Testis (tissue), 3 donors: ENCODE data around the gene TAF9. TPM values are rescaled to one million over a fixed set of nuclear protein-coding genes. Genes with fewer than 3 reads are reported as not detected.

Source experiments
- DNase-seq: peaks from one replicate; pipeline ENCODE4 v3.0.0-alpha.2; 2019
- H3K27ac ChIP-seq, 2 donors: fragments of 200-600 bp; sonication (generic); one replicate each; pipeline ENCODE4 v1.5.1; 2019
- H3K27me3 ChIP-seq: fragments of 200-600 bp; sonication (generic); one replicate; pipeline ENCODE4 v1.5.1; 2019
- H3K36me3 ChIP-seq: fragments of 200-600 bp; sonication (generic); one replicate; pipeline ENCODE4 v1.5.1; 2017; ENCODE audit warnings: low read depth; ENCODE audit errors: missing control alignments
- H3K4me1 ChIP-seq: fragments of 200-600 bp; sonication (generic); one replicate; pipeline ENCODE4 v1.5.1; 2019
- H3K4me3 ChIP-seq, 2 donors: fragments of 200-600 bp; sonication (generic); one replicate each; pipeline ENCODE4 v1.5.1; 2017 to 2019
- H3K9me3 ChIP-seq: fragments of 200-600 bp; sonication (generic); one replicate; pipeline ENCODE4 v1.5.1; 2017
- POLR2A ChIP-seq: fragments of 450-650 bp; IDR thresholded peaks from one replicate; pipeline ENCODE4 v1.6.1; 2017; ENCODE audit warnings: antibody characterized with exemption, mild to moderate bottlenecking, moderate library complexity
- WGBS, 2 donors: methylation state at CpG; one replicate each; pipeline ENCODE4 v1.1.5; 2018; 5-methylcytosine and 5-hydroxymethylcytosine counted together
- intact Hi-C: fragments of 100-400 bp; cut with DNase I; formaldehyde crosslinking; loops from one replicate; pipeline ENCODE4 v1.15.1; 2023; ENCODE audit warnings: low total_unique reads
- polyA plus RNA-seq: library from polyadenylated mRNA; stranded (reverse); fragments of 350-450 nt; fragmentation: Illumina TruSeq; extraction: RNeasy Lipid Tissue Mini Kit (QIAGEN cat#74804); gene quantifications from one replicate; pipeline ENCODE4 v1.2.3, GENCODE V29; 2014; ENCODE audit warnings: low read depth, low replicate concordance; ENCODE audit not compliant: insufficient read depth
- total RNA-seq, 2 donors: library from RNA; depleted of rRNA; stranded (reverse); fragments of >200 nt; gene quantifications; one replicate each; pipeline ENCODE4 v1.2.3, GENCODE V29; 2016
- TF ChIP-seq, protein P1 (sequence below), 3 experiments: fragments of 450-650 bp in 2 of 3; fragments of 200-600 bp in 1 of 3; sonication (generic) in 1 of 3; IDR thresholded peaks; one replicate each; pipeline ENCODE4 v1.5.1; 2016 to 2019; ENCODE audit warnings: antibody characterized with exemption in 3 of 3, mild to moderate bottlenecking in 2 of 3, moderate library complexity in 1 of 3

TAF9 gene
- total and polyA plus RNA-seq, 3 donors from 2014 or later: 121 to 297 (median 182) TPM

DNA sequence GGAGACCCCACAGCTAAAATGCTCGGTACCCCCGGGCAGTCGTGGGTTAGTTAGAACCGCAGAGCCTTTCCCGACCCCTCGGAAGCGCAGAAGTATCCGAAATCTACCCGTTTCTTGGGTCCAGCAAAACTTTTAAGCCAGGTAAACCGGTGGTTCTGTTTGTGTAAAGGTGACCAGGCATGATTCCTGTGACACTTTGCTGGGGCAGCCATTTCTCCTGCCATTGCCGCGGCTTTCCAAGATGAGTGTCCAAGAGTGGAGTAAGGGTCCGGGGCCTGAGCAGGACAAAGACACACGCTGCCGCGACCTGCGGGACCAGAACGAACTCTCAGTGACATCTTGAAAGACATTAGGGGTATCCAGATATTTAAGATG is 46.3 kb upstream of the TAF9 start:
- 51 to 66% methylated on average over 16 to 18 of the region's 18 CpGs for WGBS, 2 donors
- H3K4me1 ChIP-seq: no peaks in the 10 kb centered on the region

DNA sequence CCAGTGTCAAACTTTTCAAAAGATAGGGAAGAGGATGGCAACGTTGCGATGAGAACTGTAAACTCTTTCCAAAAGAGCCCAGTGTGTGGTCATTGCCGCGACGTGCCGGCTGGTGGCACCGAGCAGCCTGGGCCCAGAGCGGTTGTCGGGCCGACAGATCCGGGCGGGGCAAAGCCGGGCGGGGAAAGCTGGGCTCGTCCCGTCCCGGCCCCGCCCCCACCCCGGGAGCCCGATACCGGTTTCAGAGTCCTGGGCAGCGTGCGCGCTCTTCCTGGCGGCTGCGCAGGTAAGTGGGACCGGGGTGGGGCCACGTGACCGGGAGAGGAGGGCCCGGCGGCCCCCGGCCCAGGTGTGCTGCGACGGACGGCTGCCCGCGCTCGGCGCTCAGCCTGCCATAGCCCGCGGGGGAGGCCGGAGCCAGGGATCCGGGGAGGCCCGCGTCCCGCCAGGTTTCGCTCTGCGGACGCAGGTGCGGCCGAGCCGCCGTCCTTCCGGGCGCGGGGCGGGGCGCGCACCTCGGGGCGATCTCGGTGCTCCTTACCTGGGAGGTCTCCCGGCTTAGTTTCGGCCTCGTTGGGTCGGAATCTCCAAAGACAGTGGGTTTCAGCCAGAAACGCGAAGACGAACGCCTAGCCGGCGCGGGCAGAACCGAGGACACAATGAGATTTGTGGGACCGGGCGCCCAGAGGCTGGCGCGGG is 45.7 kb upstream of the TAF9 start, which contains the start of gene MARVELD2:
TSS of gene MARVELD2 (plus strand) at position 232 of the 699 bp plus-strand sequence. CDS start 4,270 bp downstream, outside the sequence.
- TF ChIP-seq, protein P1, sequence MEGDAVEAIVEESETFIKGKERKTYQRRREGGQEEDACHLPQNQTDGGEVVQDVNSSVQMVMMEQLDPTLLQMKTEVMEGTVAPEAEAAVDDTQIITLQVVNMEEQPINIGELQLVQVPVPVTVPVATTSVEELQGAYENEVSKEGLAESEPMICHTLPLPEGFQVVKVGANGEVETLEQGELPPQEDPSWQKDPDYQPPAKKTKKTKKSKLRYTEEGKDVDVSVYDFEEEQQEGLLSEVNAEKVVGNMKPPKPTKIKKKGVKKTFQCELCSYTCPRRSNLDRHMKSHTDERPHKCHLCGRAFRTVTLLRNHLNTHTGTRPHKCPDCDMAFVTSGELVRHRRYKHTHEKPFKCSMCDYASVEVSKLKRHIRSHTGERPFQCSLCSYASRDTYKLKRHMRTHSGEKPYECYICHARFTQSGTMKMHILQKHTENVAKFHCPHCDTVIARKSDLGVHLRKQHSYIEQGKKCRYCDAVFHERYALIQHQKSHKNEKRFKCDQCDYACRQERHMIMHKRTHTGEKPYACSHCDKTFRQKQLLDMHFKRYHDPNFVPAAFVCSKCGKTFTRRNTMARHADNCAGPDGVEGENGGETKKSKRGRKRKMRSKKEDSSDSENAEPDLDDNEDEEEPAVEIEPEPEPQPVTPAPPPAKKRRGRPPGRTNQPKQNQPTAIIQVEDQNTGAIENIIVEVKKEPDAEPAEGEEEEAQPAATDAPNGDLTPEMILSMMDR (IDR thresholded peaks at IDR 0.05): no peak
- no peak for TF ChIP-seq POLR2A
- Histone ChIP-seq H3K4me1 (no peaks in the 10 kb centered on the region), H3K9me3 (no peaks in the 10 kb centered on the region), H3K27ac (peak within 1 kb of the TSS; percentile 13 to 31), H3K36me3 (no peaks in the 10 kb centered on the region), H3K27me3 (no peaks in the 10 kb centered on the region), H3K4me3 (peak within 1 kb of the TSS; percentile 57 to 65)
- DNase-seq: peak; percentile 65
- 16 to 40% methylated on average over 19 to 56 of the region's 78 CpGs for WGBS, 2 donors
- intact Hi-C loops: no loop called here

More for the DNA sequence above, 46.3 kb upstream of the TAF9 start:
- Histone ChIP-seq H3K9me3 (no peaks in the 10 kb centered on the region), H3K27ac (peak overlapping the region; percentile 13 to 31), H3K36me3 (no peaks in the 10 kb centered on the region), H3K27me3 (no peaks in the 10 kb centered on the region), H3K4me3 (peak overlapping the region; percentile 57 to 65)
- DNase-seq: no peak
- intact Hi-C loops: no loop called here
- no peak for TF ChIP-seq POLR2A
- TF ChIP-seq, protein P1 (IDR thresholded peaks at IDR 0.05): no peak

DNA sequence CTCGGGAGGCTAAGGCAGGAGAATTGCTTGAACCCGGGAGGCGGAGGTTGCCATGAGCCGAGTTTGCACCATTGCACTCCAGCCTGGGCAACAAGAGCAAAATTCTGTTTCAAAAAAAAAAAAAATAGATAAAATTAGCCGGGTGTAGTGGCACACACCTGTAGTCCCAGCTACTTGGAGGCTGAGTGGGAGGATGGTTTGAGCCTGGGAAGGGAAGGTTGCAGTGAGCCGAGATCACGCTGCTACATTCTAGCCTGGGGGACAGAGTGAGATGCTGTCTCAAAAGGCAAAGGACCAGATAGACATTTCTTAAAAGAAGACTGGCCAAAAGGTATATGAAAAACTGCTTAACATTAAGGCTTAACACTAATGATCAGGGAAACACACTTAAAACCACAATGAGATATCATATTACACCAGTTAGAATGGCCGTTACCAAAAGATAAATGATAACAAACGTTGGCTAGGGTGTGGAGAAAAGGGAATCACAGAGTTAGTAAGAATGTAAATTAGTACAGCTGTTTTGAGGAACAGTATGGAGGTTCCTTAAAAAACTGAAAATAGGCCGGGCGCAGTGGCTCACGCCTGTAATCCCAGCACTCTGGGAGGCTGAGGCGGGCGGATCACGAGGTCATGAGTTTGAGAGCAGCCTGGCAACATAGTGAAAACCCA is 35.5 kb upstream of the TAF9 start:
- intact Hi-C loops: no loop called here
- no peak for TF ChIP-seq POLR2A
- TF ChIP-seq, protein P1 (IDR thresholded peaks at IDR 0.05): no peak

DNA sequence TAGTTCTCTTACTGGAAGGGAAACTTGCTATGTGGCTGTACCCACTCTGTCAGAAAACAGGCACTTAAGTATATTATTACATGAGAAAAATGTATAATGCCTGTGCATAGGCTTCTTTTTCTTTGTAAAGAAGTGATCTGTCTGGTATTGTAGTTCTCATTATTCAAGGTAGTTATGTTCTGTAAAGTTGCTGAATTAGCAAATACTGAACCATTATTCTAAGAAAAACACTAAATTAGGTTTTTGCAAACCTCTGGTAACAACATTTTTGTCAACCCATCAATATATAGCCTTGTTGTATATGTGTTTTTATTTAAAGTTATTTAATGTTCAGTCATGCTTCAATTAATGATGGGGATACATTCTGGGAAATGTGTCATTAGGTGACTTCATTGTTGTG is 9.1 kb upstream of the TAF9 start:
- no peak for DNase-seq
- Histone ChIP-seq H3K9me3 (no peaks in the 10 kb centered on the region), H3K36me3 (no peaks in the 10 kb centered on the region), H3K27me3 (no peaks in the 10 kb centered on the region), H3K27ac (no peak overlapping the region), H3K4me3 (no peak overlapping the region), H3K4me1 (peaks cover 7% of the 10 kb centered on the region)
- TF ChIP-seq, protein P1 (IDR thresholded peaks at IDR 0.05): no peak
- TF ChIP-seq POLR2A: no peak
- intact Hi-C loops: no loop called here

More for the DNA sequence above, 35.5 kb upstream of the TAF9 start:
- H3K4me3 ChIP-seq: no peak overlapping the region
- H3K4me1 ChIP-seq: no peaks in the 10 kb centered on the region
- no peaks in the 10 kb centered on the region for H3K9me3 ChIP-seq
- WGBS, 2 donors: 84 to 85% methylated on average over 15 of the region's 15 CpGs
- no peak for DNase-seq
- H3K27me3 ChIP-seq: no peaks in the 10 kb centered on the region
- H3K36me3 ChIP-seq: no peaks in the 10 kb centered on the region
- no peak overlapping the region for H3K27ac ChIP-seq
